Measurements from ENCODE around the gene NDFIP2.
"Not testable (repeated sequence)": the region's sequence is repeated elsewhere in the genome, so short reads cannot be mapped to it uniquely, and the experiment has no call there.

Gene NDFIP2

GRCh38 chr13:79560954-79561353 is 80.0 kb downstream of the NDFIP2 start:
- Mint-ChIP-seq H3K4me1 (no peaks in the 10 kb centered on the region), H3K27me3 (peaks cover 19% of the 10 kb centered on the region), H3K27ac (no peak overlapping the region), H3K36me3 (peaks cover 4% of the 10 kb centered on the region), H3K9me3 (no peaks in the 10 kb centered on the region), H3K4me3 (no peak overlapping the region)
- ATAC-seq, result no peak

DNA sequence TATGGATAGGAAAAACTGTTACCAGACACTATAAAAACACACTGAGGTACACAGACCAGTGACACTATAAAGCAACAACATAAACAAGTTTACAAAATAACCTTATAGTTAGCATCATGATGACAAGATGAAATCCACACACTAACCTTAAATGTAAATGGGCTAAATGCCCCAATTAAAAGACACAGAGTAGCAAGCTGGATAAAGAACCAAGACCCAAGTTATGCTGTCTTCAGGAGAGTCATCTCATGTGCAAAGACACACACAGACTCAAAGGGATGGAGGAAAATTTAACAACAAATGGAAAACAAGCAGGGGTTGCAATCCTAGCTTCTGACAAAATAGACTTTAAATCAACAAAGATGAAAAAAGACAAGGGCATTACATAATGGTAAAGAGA is 81.6 kb downstream of the NDFIP2 start:
- Mint-ChIP-seq H3K4me1 (no peaks in the 10 kb centered on the region), H3K4me3 (no peak overlapping the region), H3K9me3 (peaks cover 3% of the 10 kb centered on the region), H3K27me3 (peaks cover 25% of the 10 kb centered on the region), H3K36me3 (peaks cover 4% of the 10 kb centered on the region), H3K27ac (no peak overlapping the region)
- no peak for ATAC-seq

DNA sequence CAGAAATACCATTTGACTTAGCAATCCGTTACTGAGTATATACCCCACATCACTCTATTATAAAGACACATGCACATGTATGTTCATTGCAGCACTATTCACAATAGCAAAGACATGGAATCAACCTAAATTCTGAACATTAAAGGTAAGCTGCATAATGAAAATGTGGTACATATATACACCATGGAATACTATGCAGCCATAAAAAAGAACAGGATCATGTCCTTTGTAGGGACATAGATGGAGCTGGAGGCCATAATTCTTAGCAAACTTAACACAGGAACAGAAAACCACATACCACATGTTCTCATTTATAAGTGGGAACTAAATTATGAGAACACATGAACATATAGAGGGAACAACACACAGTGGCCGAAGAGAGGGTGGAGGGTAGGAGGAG is 85.2 kb downstream of the NDFIP2 start:
- no peaks in the 10 kb centered on the region for H3K36me3 Mint-ChIP-seq
- no peaks in the 10 kb centered on the region for H3K4me1 Mint-ChIP-seq
- no peak overlapping the region for H3K27ac Mint-ChIP-seq
- H3K9me3 Mint-ChIP-seq, result peaks cover 3% of the 10 kb centered on the region
- no peak overlapping the region for H3K4me3 Mint-ChIP-seq
- peaks cover 29% of the 10 kb centered on the region for H3K27me3 Mint-ChIP-seq
- no peak for ATAC-seq

DNA sequence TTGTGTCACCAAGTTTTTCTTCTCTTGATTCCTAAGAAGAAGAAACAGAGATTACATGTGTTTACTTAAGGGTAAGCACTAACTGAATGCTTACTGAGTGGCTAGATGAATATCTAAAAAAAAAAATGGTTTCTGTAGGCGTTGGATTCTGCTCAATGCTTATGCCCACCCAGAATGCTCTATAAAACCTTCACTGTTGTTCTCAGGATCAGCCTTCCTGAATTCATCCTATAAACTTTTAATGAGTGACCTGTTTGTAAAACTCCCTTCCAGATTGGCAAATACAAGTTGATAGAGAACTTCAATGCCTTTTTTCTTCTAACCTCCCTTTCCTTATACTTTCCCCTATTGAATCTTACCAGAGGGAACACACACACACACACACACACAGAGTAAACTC is 90.2 kb downstream of the NDFIP2 start:
- Mint-ChIP-seq H3K27ac (no peak overlapping the region), H3K27me3 (peaks cover 18% of the 10 kb centered on the region), H3K36me3 (no peaks in the 10 kb centered on the region), H3K4me1 (no peaks in the 10 kb centered on the region), H3K9me3 (peaks cover 5% of the 10 kb centered on the region), H3K4me3 (no peak overlapping the region)
- no peak for ATAC-seq

GRCh38 chr13:79573892-79574291 is 92.9 kb downstream of the NDFIP2 start:
- not testable (repeated sequence) for H3K4me1 Mint-ChIP-seq, H3K9me3 Mint-ChIP-seq, H3K27me3 Mint-ChIP-seq, ATAC-seq, H3K27ac Mint-ChIP-seq, H3K4me3 Mint-ChIP-seq, H3K36me3 Mint-ChIP-seq

DNA sequence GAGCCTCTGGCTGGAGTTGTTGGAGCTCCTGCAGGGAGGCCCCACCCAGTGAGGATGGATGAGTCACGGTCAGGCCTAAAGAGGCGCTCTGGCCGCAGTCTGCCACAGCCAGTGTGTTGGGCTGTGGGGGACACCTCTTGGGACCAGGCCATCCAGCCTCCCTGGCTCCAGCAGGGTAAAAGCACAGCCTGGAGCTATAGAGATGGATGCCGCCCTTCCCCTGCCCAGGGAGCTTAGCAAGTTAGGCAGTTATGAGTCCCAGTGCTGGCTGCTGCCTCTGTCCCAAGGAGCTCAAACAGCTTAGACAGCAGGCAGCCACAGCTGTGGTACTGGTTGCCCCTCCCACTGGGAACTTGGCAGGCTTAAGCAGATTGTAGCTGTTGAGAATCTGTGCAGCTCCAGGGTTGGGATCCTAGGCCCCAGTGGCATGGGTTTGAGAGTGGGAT is 100.9 kb downstream of the NDFIP2 start:
- no peaks in the 10 kb centered on the region for H3K36me3 Mint-ChIP-seq

GRCh38 chr13:79582896-79583295 is 101.9 kb downstream of the NDFIP2 start:
- Mint-ChIP-seq H3K27ac (no peak overlapping the region), H3K9me3 (peaks cover 4% of the 10 kb centered on the region), H3K4me3 (no peak overlapping the region), H3K4me1 (no peaks in the 10 kb centered on the region), H3K27me3 (no peaks in the 10 kb centered on the region), H3K36me3 (no peaks in the 10 kb centered on the region)
- no peak for ATAC-seq

More for the DNA sequence above, 100.9 kb downstream of the NDFIP2 start:
- Mint-ChIP-seq H3K27ac (no peak overlapping the region), H3K9me3 (peaks cover 9% of the 10 kb centered on the region), H3K4me1 (no peaks in the 10 kb centered on the region), H3K4me3 (no peak overlapping the region), H3K27me3 (no peaks in the 10 kb centered on the region)
- ATAC-seq, result no peak

- Mint-ChIP-seq H3K27me3 (no peaks in the 10 kb centered on the region), H3K27ac (no peak overlapping the region), H3K9me3 (peaks cover 13% of the 10 kb centered on the region), H3K4me3 (no peak overlapping the region), H3K4me1 (no peaks in the 10 kb centered on the region), H3K36me3 (no peaks in the 10 kb centered on the region)
- ATAC-seq, result no peak
Observed at GRCh38 chr13:79585033-79585432, 104.1 kb downstream of the NDFIP2 start.

- Mint-ChIP-seq H3K27me3 (no peaks in the 10 kb centered on the region), H3K36me3 (no peaks in the 10 kb centered on the region), H3K27ac (no peak overlapping the region), H3K4me1 (no peaks in the 10 kb centered on the region), H3K4me3 (no peak overlapping the region), H3K9me3 (peaks cover 12% of the 10 kb centered on the region)
- ATAC-seq, result no peak
Observed at GRCh38 chr13:79589603-79590393, 108.8 kb downstream of the NDFIP2 start.

DNA sequence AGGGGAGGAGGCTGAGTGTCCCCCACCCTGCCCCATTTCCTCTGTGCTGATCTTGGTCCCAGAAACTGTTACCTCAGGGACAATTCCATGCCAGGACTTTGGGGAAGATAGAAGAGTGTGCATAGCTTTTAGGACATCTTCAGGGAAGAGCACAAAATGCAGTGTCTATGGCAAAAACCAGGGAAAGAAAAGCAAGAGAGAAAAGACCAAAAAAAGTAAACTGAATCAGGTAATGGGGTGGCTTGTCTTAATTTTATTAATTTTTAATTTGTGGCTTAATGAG is 109.4 kb downstream of the NDFIP2 start:
- no peak overlapping the region for H3K27ac Mint-ChIP-seq
- no peak for ATAC-seq
- H3K4me3 Mint-ChIP-seq, result no peak overlapping the region
- H3K9me3 Mint-ChIP-seq, result peaks cover 9% of the 10 kb centered on the region
- H3K4me1 Mint-ChIP-seq, result no peaks in the 10 kb centered on the region
- H3K36me3 Mint-ChIP-seq, result no peaks in the 10 kb centered on the region
- no peaks in the 10 kb centered on the region for H3K27me3 Mint-ChIP-seq

DNA sequence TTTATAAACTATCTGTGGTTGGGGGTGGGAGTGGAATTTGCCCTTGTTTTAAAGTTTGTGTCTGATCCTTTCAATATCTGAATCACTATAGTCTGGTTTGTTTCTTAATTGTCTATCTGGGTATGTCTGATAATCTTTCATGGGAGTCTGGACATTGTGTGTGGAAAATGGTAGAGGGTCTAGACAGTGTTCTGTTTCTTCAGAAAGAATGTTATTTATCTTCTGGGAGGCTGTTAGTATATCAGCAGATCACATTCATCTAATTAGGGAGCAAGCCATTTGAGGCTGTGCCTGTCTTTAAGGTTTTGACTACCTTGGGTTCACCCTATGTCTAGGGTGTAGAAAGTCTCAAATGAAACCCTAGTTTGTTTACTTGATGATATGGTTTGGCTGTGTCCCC is 110.5 kb downstream of the NDFIP2 start:
- Mint-ChIP-seq H3K27ac (no peak overlapping the region), H3K36me3 (no peaks in the 10 kb centered on the region), H3K4me1 (no peaks in the 10 kb centered on the region), H3K27me3 (no peaks in the 10 kb centered on the region), H3K4me3 (no peak overlapping the region), H3K9me3 (peaks cover 9% of the 10 kb centered on the region)
- no peak for ATAC-seq

- Mint-ChIP-seq H3K9me3 (peaks cover 7% of the 10 kb centered on the region), H3K27me3 (no peaks in the 10 kb centered on the region), H3K36me3 (no peaks in the 10 kb centered on the region), H3K4me3 (no peak overlapping the region), H3K27ac (no peak overlapping the region), H3K4me1 (no peaks in the 10 kb centered on the region)
- no peak for ATAC-seq
Observed at GRCh38 chr13:79593121-79593520, 112.2 kb downstream of the NDFIP2 start.

GRCh38 chr13:79593641-79594275 is 112.8 kb downstream of the NDFIP2 start:
- no peak for ATAC-seq
- Mint-ChIP-seq H3K27me3 (no peaks in the 10 kb centered on the region), H3K4me1 (no peaks in the 10 kb centered on the region), H3K4me3 (no peak overlapping the region), H3K36me3 (no peaks in the 10 kb centered on the region), H3K9me3 (peaks cover under 1% of the 10 kb centered on the region), H3K27ac (no peak overlapping the region)

DNA sequence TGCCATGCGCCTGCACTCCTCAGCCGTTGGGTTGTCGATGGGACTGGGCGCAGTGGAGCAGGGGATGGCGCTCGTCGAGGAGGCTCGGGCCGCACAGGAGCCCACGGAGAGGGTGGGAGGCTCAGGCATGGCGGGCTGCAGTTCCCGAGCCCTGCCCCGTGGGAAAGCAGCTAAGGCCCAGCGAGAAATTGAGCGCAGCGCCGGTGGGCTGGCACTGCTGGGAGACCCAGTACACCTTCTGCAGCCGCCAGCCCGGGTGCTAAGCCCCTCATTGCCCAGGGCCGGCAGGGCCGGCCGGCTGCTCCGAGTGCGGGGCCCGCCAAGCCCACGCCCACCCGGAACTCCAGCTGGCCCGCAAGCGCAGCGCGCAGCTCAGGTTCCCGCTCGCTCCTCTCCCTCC is 119.2 kb downstream of the NDFIP2 start:
- not testable (repeated sequence) for H3K4me1 Mint-ChIP-seq, H3K4me3 Mint-ChIP-seq, H3K27ac Mint-ChIP-seq, H3K27me3 Mint-ChIP-seq, H3K36me3 Mint-ChIP-seq, ATAC-seq, H3K9me3 Mint-ChIP-seq

DNA sequence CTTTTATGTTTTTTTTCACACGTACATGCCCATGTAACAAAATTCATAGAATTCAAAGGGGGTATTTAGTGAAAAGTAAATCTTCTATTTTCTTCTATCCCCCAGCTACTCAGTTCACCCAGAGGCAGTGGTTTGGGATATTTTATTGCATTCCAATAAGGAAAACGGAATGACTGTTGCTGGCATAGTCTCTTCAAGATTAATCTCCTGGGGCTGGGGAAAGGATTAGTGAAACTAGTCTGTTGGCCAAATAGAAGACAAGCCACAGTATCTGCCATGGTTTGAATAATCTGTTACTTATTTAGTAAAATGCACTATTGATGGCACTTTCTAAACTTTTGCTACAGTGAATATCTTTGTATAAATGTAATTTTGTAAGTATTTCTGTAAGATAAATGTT is 122.0 kb downstream of the NDFIP2 start:
- Mint-ChIP-seq H3K27me3 (no peaks in the 10 kb centered on the region), H3K9me3 (peaks cover 2% of the 10 kb centered on the region), H3K4me3 (no peak overlapping the region), H3K27ac (no peak overlapping the region), H3K4me1 (no peaks in the 10 kb centered on the region), H3K36me3 (no peaks in the 10 kb centered on the region)
- ATAC-seq, result no peak

DNA sequence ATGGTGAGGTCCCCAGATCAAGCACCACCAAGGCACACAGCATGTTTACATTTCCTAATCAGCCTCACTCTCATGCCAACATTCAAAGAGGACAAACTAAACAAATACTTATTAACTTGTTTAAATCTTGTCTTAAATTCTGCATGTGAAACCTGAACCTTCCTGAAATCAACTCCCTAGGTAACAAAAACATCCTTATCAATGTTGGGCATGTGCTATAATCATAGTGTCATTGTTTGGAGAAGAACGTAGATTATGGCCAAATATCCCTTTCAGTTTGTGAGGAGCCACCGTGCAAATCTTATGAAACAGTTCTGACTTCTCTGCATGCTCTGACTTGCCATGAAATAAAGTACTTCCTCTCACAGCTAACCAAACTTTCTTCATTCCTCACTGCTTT is 123.8 kb downstream of the NDFIP2 start:
- H3K4me3 Mint-ChIP-seq, result no peak overlapping the region
- H3K4me1 Mint-ChIP-seq, result no peaks in the 10 kb centered on the region
- peaks cover 4% of the 10 kb centered on the region for H3K9me3 Mint-ChIP-seq
- no peaks in the 10 kb centered on the region for H3K36me3 Mint-ChIP-seq
- ATAC-seq, result no peak
- H3K27ac Mint-ChIP-seq, result no peak overlapping the region
- H3K27me3 Mint-ChIP-seq, result no peaks in the 10 kb centered on the region

Data from stimulated activated memory B cell treated with anti-CD40 and anti-IgM and Interleukin-4, amounts not matched to agents 10 μg/mL and 1 μg/mL and 100 μg/mL, for 72 hours (primary cell).